KOPT-K1 (cell line): Measurements from ENCODE around the gene PDE6G.

Experiments
- H3K27ac ChIP-seq: fragments of 200-600 bp; sonication (generic); 2 replicates; pipeline ENCODE4 v1.5.1; 2016; ENCODE audit warnings: antibody characterized with exemption, mild to moderate bottlenecking, low read depth, low read length; ENCODE audit not compliant: poor library complexity, severe bottlenecking
- H3K36me3 ChIP-seq: fragments of 200-600 bp; sonication (generic); 2 replicates; pipeline ENCODE4 v1.5.1; 2017; ENCODE audit warnings: antibody characterized with exemption, mild to moderate bottlenecking, low read length, moderate library complexity; ENCODE audit not compliant: insufficient read depth
- H3K9me3 ChIP-seq: fragments of 200-600 bp; sonication (generic); 2 replicates; pipeline ENCODE4 v1.5.1; 2017; ENCODE audit warnings: antibody characterized with exemption, low read length, mild to moderate bottlenecking; ENCODE audit not compliant: insufficient read depth, poor library complexity, severe bottlenecking

The PDE6G gene

GRCh38 chr17:81656835-81657234, 493 bp upstream of the PDE6G start:
- Histone ChIP-seq H3K27ac (peak overlapping the region; percentile 16), H3K36me3 (no peaks in the 10 kb centered on the region), H3K9me3 (no peaks in the 10 kb centered on the region)

GRCh38 chr17:81655378-81656117, 794 bp downstream of the PDE6G start:
- Histone ChIP-seq H3K9me3 (no peaks in the 10 kb centered on the region), H3K27ac (peak overlapping the region; percentile 16), H3K36me3 (no peaks in the 10 kb centered on the region)

GRCh38 chr17:81652906-81653771, 3.2 kb downstream of the PDE6G start:
- Histone ChIP-seq H3K36me3 (no peaks in the 10 kb centered on the region), H3K27ac (peak overlapping the region; percentile 65), H3K9me3 (peaks cover 13% of the 10 kb centered on the region)

GRCh38 chr17:81651692-81652091, 4.7 kb downstream of the PDE6G start:
- Histone ChIP-seq H3K36me3 (no peaks in the 10 kb centered on the region), H3K9me3 (peaks cover 13% of the 10 kb centered on the region), H3K27ac (no peak overlapping the region)

GRCh38 chr17:81650951-81651350, 5.4 kb downstream of the PDE6G start:
- Histone ChIP-seq H3K27ac (no peak overlapping the region), H3K9me3 (peaks cover 13% of the 10 kb centered on the region), H3K36me3 (no peaks in the 10 kb centered on the region)

GRCh38 chr17:81648707-81649085, 7.6 kb downstream of the PDE6G start:
- Histone ChIP-seq H3K27ac (no peak overlapping the region), H3K36me3 (no peaks in the 10 kb centered on the region), H3K9me3 (peaks cover 13% of the 10 kb centered on the region)

- Histone ChIP-seq H3K36me3 (no peaks in the 10 kb centered on the region), H3K9me3 (peaks cover 13% of the 10 kb centered on the region), H3K27ac (no peak overlapping the region)
Observed at GRCh38 chr17:81648013-81648706, 8.2 kb downstream of the PDE6G start.

- Histone ChIP-seq H3K27ac (no peak overlapping the region), H3K9me3 (peaks cover 13% of the 10 kb centered on the region), H3K36me3 (no peaks in the 10 kb centered on the region)
Observed at GRCh38 chr17:81647640-81648012, 8.7 kb downstream of the PDE6G start.

- Histone ChIP-seq H3K36me3 (no peaks in the 10 kb centered on the region), H3K9me3 (peaks cover 13% of the 10 kb centered on the region)
Observed at GRCh38 chr17:81646869-81647600, 9.3 kb downstream of the PDE6G start.

GRCh38 chr17:81644976-81645952, 11.1 kb downstream of the PDE6G start:
- no peaks in the 10 kb centered on the region for H3K36me3 ChIP-seq
- H3K27ac ChIP-seq, result no peak overlapping the region
- H3K9me3 ChIP-seq, result peaks cover 13% of the 10 kb centered on the region

More at GRCh38 chr17:81646869-81647600, 9.3 kb downstream of the PDE6G start:
- H3K27ac ChIP-seq, result no peak overlapping the region

GRCh38 chr17:81644496-81644895, 11.8 kb downstream of the PDE6G start:
- no peak overlapping the region for H3K27ac ChIP-seq
- H3K9me3 ChIP-seq, result peaks cover 13% of the 10 kb centered on the region

GRCh38 chr17:81641825-81642489, 14.4 kb downstream of the PDE6G start:
- Histone ChIP-seq H3K36me3 (no peaks in the 10 kb centered on the region), H3K9me3 (no peaks in the 10 kb centered on the region), H3K27ac (no peak overlapping the region)

More at GRCh38 chr17:81644496-81644895, 11.8 kb downstream of the PDE6G start:
- H3K36me3 ChIP-seq, result no peaks in the 10 kb centered on the region

- no peak overlapping the region for H3K27ac ChIP-seq
- H3K9me3 ChIP-seq, result no peaks in the 10 kb centered on the region
- H3K36me3 ChIP-seq, result no peaks in the 10 kb centered on the region
Observed at GRCh38 chr17:81640011-81640410, 16.3 kb downstream of the PDE6G start.
